H9 (cell line): Measurements from ENCODE around the gene ARSG. TPM values are rescaled to one million over a fixed set of nuclear protein-coding genes. Genes with fewer than 3 reads are reported as not detected.
A peak's percentile ranks its signal among the peaks of the same experiment; 100 is the strongest.

Experiments
- DNase-seq: peaks from one replicate; pipeline ENCODE4 v3.0.0-alpha.2; 2017
- H2AFZ ChIP-seq: one replicate; pipeline ENCODE4 v1.6.1; 2013; ENCODE audit warnings: mild to moderate bottlenecking, low read length, control low read depth, moderate library complexity
- H2AK5ac ChIP-seq: 2 replicates; pipeline ENCODE4 v1.6.1; 2013; ENCODE audit warnings: low read length, control low read depth, mixed read lengths; ENCODE audit not compliant: insufficient read length
- H2BK120ac ChIP-seq: one replicate; pipeline ENCODE4 v1.6.1; 2013; ENCODE audit warnings: low read depth, mild to moderate bottlenecking, low read length, control low read depth, inconsistent platforms; ENCODE audit not compliant: poor library complexity, severe bottlenecking
- H2BK12ac ChIP-seq: 2 replicates; pipeline ENCODE4 v1.6.1; 2013; ENCODE audit warnings: low read length, control low read depth, mixed read lengths, low read depth; ENCODE audit not compliant: insufficient read length
- H2BK15ac ChIP-seq: 2 replicates; pipeline ENCODE4 v1.6.1; 2013; ENCODE audit warnings: low read depth, low read length, control low read depth
- H2BK20ac ChIP-seq: one replicate; pipeline ENCODE4 v1.6.1; 2013; ENCODE audit warnings: low read depth, mild to moderate bottlenecking, low read length, control low read depth, inconsistent platforms; ENCODE audit not compliant: poor library complexity, severe bottlenecking
- H2BK5ac ChIP-seq: 2 replicates; pipeline ENCODE4 v1.6.1; 2013; ENCODE audit warnings: low read length, control low read depth, mixed read lengths; ENCODE audit not compliant: insufficient read length
- H3K14ac ChIP-seq: 2 replicates; pipeline ENCODE4 v1.6.1; 2013; ENCODE audit warnings: low read length, control low read depth; ENCODE audit not compliant: insufficient read depth
- H3K18ac ChIP-seq: 2 replicates; pipeline ENCODE4 v1.6.1; 2013; ENCODE audit warnings: low read depth, mild to moderate bottlenecking, mixed read lengths, low read length, control low read depth; ENCODE audit not compliant: insufficient read length
- H3K23ac ChIP-seq: 2 replicates; pipeline ENCODE4 v1.6.1; 2013; ENCODE audit warnings: low read length, control low read depth, mixed read lengths, low read depth; ENCODE audit not compliant: insufficient read length
- H3K23me2 ChIP-seq: 2 replicates; pipeline ENCODE4 v1.6.1; 2013; ENCODE audit warnings: low read depth, mild to moderate bottlenecking, mixed read lengths, low read length, control low read depth; ENCODE audit not compliant: insufficient read length, poor library complexity, severe bottlenecking
- H3K27ac ChIP-seq: 2 replicates; pipeline ENCODE4 v1.5.1; 2013; ENCODE audit warnings: low read length, control low read depth, mixed read lengths, low read depth; ENCODE audit not compliant: insufficient read length
- H3K27me3 ChIP-seq: 2 replicates; pipeline ENCODE4 v1.6.1; 2013; ENCODE audit warnings: low read length, control low read depth, inconsistent platforms; ENCODE audit not compliant: insufficient read depth
- H3K4ac ChIP-seq: 2 replicates; pipeline ENCODE4 v1.6.1; 2013; ENCODE audit warnings: low read depth, mild to moderate bottlenecking, control low read depth, inconsistent platforms, low read length, moderate library complexity
- H3K4me1 ChIP-seq: 2 replicates; pipeline ENCODE4 v1.6.1; 2013; ENCODE audit warnings: low read length, control low read depth, inconsistent platforms; ENCODE audit not compliant: insufficient read depth
- H3K4me2 ChIP-seq: 2 replicates; pipeline ENCODE4 v1.6.1; 2013; ENCODE audit warnings: low read length, control low read depth, mixed read lengths; ENCODE audit not compliant: insufficient read length, insufficient read depth
- H3K56ac ChIP-seq: 2 replicates; pipeline ENCODE4 v1.6.1; 2013; ENCODE audit warnings: low read depth, mild to moderate bottlenecking, mixed read lengths, low read length, control low read depth; ENCODE audit not compliant: insufficient read length
- H3K79me1 ChIP-seq: 2 replicates; pipeline ENCODE4 v1.6.1; 2013; ENCODE audit warnings: low read depth, mild to moderate bottlenecking, moderate library complexity, low read length, control low read depth, inconsistent platforms; ENCODE audit not compliant: insufficient read depth, poor library complexity, severe bottlenecking
- H3K79me2 ChIP-seq: 2 replicates; pipeline ENCODE4 v1.6.1; 2013; ENCODE audit warnings: low read length, control low read depth, inconsistent platforms; ENCODE audit not compliant: insufficient read depth
- H3K9ac ChIP-seq: 2 replicates; pipeline ENCODE4 v1.6.1; 2013; ENCODE audit warnings: low read length, control low read depth, mixed read lengths; ENCODE audit not compliant: insufficient read length; ENCODE audit errors: extremely low read depth
- H3K9me3 ChIP-seq: one replicate; pipeline ENCODE4 v1.6.1; 2013; ENCODE audit warnings: low read depth, low read length, inconsistent platforms; ENCODE audit not compliant: control insufficient read depth
- H3T11ph ChIP-seq: one replicate; pipeline ENCODE4 v1.6.1; 2013; ENCODE audit warnings: mild to moderate bottlenecking, low read length, control low read depth, inconsistent platforms
- H4K20me1 ChIP-seq: one replicate; pipeline ENCODE4 v1.6.1; 2013; ENCODE audit not compliant: control insufficient read depth, insufficient read length, insufficient read depth
- H4K5ac ChIP-seq: 2 replicates; pipeline ENCODE4 v1.6.1; 2013; ENCODE audit warnings: low read depth, mild to moderate bottlenecking, mixed read lengths, low read length, control low read depth; ENCODE audit not compliant: insufficient read length
- H4K8ac ChIP-seq: replicated peaks from 2 replicates; pipeline ENCODE4 v1.6.1; 2013; ENCODE audit warnings: low read length, control low read depth, mixed read lengths, low read depth; ENCODE audit not compliant: insufficient read length
- H4K91ac ChIP-seq: 2 replicates; pipeline ENCODE4 v1.6.1; 2013; ENCODE audit warnings: low read depth, mild to moderate bottlenecking, moderate library complexity, mixed read lengths, low read length, control low read depth; ENCODE audit not compliant: insufficient read length
- H3K27ac Mint-ChIP-seq, 3 experiments: 2 replicates in 2 of 3; 3 replicates in 1 of 3; pipeline ENCODE4 v1.8.0; 2020 to 2021; ENCODE audit warnings: mixed read lengths in 3 of 3, mild to moderate bottlenecking in 1 of 3, moderate library complexity in 1 of 3
- H3K27me3 Mint-ChIP-seq: 2 replicates; pipeline ENCODE4 v1.8.0; 2021; ENCODE audit warnings: low read depth, mild to moderate bottlenecking, moderate library complexity, mixed read lengths
- H3K36me3 Mint-ChIP-seq, 3 experiments: 2 replicates in 2 of 3; 3 replicates in 1 of 3; pipeline ENCODE4 v1.8.0; 2020 to 2021; ENCODE audit warnings: low read depth in 3 of 3, mixed read lengths in 3 of 3; ENCODE audit not compliant: insufficient read depth in 1 of 3
- H3K4me1 Mint-ChIP-seq, 2 experiments: 2 replicates each; pipeline ENCODE4 v1.8.0; 2020; ENCODE audit warnings: mixed read lengths in 2 of 2
- H3K4me3 Mint-ChIP-seq, 2 experiments: 2 replicates in 1 of 2; 3 replicates in 1 of 2; pipeline ENCODE4 v1.8.0; 2020 to 2021; ENCODE audit warnings: mild to moderate bottlenecking in 2 of 2, mixed read lengths in 2 of 2, moderate library complexity in 1 of 2
- H3K9me3 Mint-ChIP-seq, 2 experiments: 2 replicates in 1 of 2; 3 replicates in 1 of 2; pipeline ENCODE4 v1.8.0; 2020; ENCODE audit warnings: mild to moderate bottlenecking in 2 of 2, mixed read lengths in 2 of 2, moderate library complexity in 1 of 2
- CTCF ChIP-seq: fragments of 200-600 bp; sonication (generic); conservative IDR thresholded peaks from 3 replicates; pipeline ENCODE4 v1.8.0; 2021; ENCODE audit warnings: antibody characterized with exemption, mild to moderate bottlenecking
- WGBS: extraction: QIAGEN DNeasy Blood & Tissue Kit; methylation state at CpG from one replicate; pipeline ENCODE4 v1.1.7; 2013; ENCODE audit warnings: missing lambda C conversion rate, low lambda C conversion rate, mixed read lengths; ENCODE audit not compliant: insufficient read length; ENCODE audit errors: extremely low coverage; 5-methylcytosine and 5-hydroxymethylcytosine counted together
- total RNA-seq: library from RNA; stranded (reverse); gene quantifications from 2 replicates; pipeline ENCODE4 v1.2.1, GENCODE V29; 2021

ARSG gene
- total RNA-seq, 1 experiment from 2014 or later = 3.6 TPM

DNA sequence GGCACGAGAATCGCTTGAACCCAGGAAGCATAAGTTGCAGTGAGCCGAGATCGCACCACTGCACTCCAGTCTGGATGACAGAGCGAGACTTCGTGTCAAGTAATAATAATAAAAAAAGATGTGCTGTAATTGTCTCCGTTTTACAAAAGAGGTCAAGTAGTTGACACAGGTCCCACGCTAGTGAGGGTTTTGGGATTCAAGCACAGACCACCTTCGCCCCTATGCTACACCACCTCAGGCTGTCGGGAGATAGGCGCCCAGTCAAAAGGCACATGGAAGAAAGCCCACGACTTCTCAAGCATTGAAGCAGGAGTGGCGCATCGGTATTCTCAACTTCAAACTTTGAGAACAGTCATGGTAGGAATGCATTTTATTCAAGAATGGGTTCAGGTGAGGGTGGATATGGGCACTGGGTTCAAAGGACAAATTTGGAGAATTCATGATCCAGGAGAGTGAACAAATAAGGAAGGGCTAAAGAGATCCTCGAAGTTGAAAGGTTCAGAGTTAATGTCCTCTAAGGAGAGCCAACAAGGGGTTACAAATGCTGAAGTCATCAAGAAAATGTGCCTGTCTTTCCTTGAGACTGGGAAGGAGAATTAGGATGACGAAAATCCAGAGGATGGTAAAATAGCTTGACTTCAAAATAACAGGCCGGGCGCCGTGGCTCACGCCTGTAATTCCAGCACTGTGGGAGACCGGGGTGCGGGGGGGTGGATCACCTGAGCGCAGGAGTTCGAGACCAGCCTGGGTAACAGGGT is 44.8 kb upstream of the ARSG start:
- Histone ChIP-seq H3K27ac (no peak overlapping the region), H2BK5ac (no peak overlapping the region), H3K14ac (no peak overlapping the region), H3K4ac (no peak overlapping the region), H3K79me1 (no peaks in the 10 kb centered on the region), H2BK120ac (no peak overlapping the region), H3K9ac (no peak overlapping the region), H2BK15ac (no peak overlapping the region), H2AFZ (no peak overlapping the region), H3K4me2 (no peak overlapping the region), H3K4me1 (no peaks in the 10 kb centered on the region), H4K8ac (no peak overlapping the region), H4K20me1 (peaks cover 3% of the 10 kb centered on the region), H3T11ph (no peak overlapping the region), H3K9me3 (no peaks in the 10 kb centered on the region), H3K27me3 (no peaks in the 10 kb centered on the region), H3K23me2 (no peaks in the 10 kb centered on the region), H4K5ac (no peak overlapping the region), H3K23ac (no peak overlapping the region), H3K18ac (no peak overlapping the region), H2AK5ac (no peak overlapping the region), H4K91ac (no peak overlapping the region), H2BK12ac (no peak overlapping the region), H3K79me2 (no peaks in the 10 kb centered on the region), H3K56ac (no peak overlapping the region), H2BK20ac (no peak overlapping the region)
- TF ChIP-seq CTCF = no peak
- Mint-ChIP-seq H3K4me1 (peaks cover 12 to 13% of the 10 kb centered on the region in 2 experiments), H3K9me3 (no peaks in the 10 kb centered on the region), H3K27ac (no peak overlapping the region; a peak in 1 of 7 replicates), H3K36me3 (peaks cover 0 to 13% (median 7%) of the 10 kb centered on the region in 3 experiments; a peak in 6 of 7 replicates), H3K27me3 (no peaks in the 10 kb centered on the region; the same call in 1 of the 2 replicates), H3K4me3 (peak overlapping the region; percentile 94 to 95)
- no peak for DNase-seq
- WGBS = no CpG with 5 or more reads among the region's 24 CpGs
